Upper lobe of left lung (tissue), 6 donors: Measurements from ENCODE around the gene FAM3D. TPM values are rescaled to one million over a fixed set of nuclear protein-coding genes. Genes with fewer than 3 reads are reported as not detected.

Experiments used
- ATAC-seq, 2 donors: fragments of 200-7000 bp; cut with Tn5 transposase; one replicate each; pipeline ENCODE4 v1.9.1; 2022; ENCODE audit warnings: mild to moderate bottlenecking in 2 of 2, moderate library complexity in 2 of 2; ENCODE audit not compliant: low FRiP score in 2 of 2
- DNase-seq, 2 donors: peaks; one replicate each; pipeline ENCODE4 v3.0.0-alpha.2; 2019 to 2020
- H3K27ac ChIP-seq, 4 donors: fragments of 200-600 bp; sonication (generic); one replicate each; pipeline ENCODE4 v1.5.1; 2016 to 2019
- H3K27me3 ChIP-seq, 4 donors: fragments of 200-600 bp; sonication (generic); one replicate each; pipeline ENCODE4 v1.5.1; 2017 to 2019
- H3K36me3 ChIP-seq, 4 donors: fragments of 200-600 bp; sonication (generic); one replicate each; pipeline ENCODE4 v1.5.1; 2016 to 2019
- H3K4me1 ChIP-seq, 4 donors: fragments of 200-600 bp; sonication (generic); one replicate each; pipeline ENCODE4 v1.5.1; 2018 to 2019
- H3K4me3 ChIP-seq, 4 donors: fragments of 200-600 bp; sonication (generic); one replicate each; pipeline ENCODE4 v1.5.1; 2017 to 2019; ENCODE audit warnings: mild to moderate bottlenecking in 2 of 4, moderate library complexity in 1 of 4
- H3K9me3 ChIP-seq, 4 donors: fragments of 200-600 bp; sonication (generic); one replicate each; pipeline ENCODE4 v1.5.1; 2018 to 2019
- EP300 ChIP-seq, 4 donors: sonication (generic); formaldehyde crosslinking; IDR thresholded peaks; one replicate each; pipeline ENCODE4 v1.5.1; 2017; ENCODE audit warnings: antibody characterized with exemption in 4 of 4, control low read depth in 2 of 4
- POLR2A ChIP-seq, 4 donors: fragments of 450-650 bp; IDR thresholded peaks; one replicate each; pipeline ENCODE4 v1.5.1; 2016 to 2017; ENCODE audit warnings: antibody characterized with exemption in 4 of 4, mild to moderate bottlenecking in 2 of 4
- POLR2AphosphoS5 ChIP-seq, 2 donors: sonication (generic); formaldehyde crosslinking; IDR thresholded peaks; one replicate each; pipeline ENCODE4 v1.5.1; 2017; ENCODE audit warnings: antibody characterized with exemption in 2 of 2
- WGBS, 2 donors: methylation state at CpG; one replicate each; pipeline ENCODE4 v1.1.5; 2017 to 2018; 5-methylcytosine and 5-hydroxymethylcytosine counted together
- total RNA-seq, 6 donors: library from RNA; depleted of rRNA in 4 of 6; stranded (reverse); fragments of >200 nt in 4 of 6; gene quantifications; one replicate each; pipeline versions ENCODE4 v1.1.0 to v1.2.1, GENCODE V29; 2016 to 2021
- TF ChIP-seq, protein P1 (sequence below), 6 experiments: fragments of 450-650 bp in 4 of 6; fragments of 200-600 bp in 2 of 6; sonication (generic) in 2 of 6; IDR thresholded peaks; one replicate each; pipeline ENCODE4 v1.5.1; 2016 to 2019; ENCODE audit warnings: antibody characterized with exemption in 6 of 6
- donor health status: DM: no; HTN: no; CAD: no; lungs with moderate emphysema.
- donor health status: DM: no; HTN: yes; CAD: no; lungs with severe emphysema.

FAM3D gene
- total RNA-seq, 6 donors from 2014 or later = 1.0 to 7.7 (median 1.5) TPM

DNA sequence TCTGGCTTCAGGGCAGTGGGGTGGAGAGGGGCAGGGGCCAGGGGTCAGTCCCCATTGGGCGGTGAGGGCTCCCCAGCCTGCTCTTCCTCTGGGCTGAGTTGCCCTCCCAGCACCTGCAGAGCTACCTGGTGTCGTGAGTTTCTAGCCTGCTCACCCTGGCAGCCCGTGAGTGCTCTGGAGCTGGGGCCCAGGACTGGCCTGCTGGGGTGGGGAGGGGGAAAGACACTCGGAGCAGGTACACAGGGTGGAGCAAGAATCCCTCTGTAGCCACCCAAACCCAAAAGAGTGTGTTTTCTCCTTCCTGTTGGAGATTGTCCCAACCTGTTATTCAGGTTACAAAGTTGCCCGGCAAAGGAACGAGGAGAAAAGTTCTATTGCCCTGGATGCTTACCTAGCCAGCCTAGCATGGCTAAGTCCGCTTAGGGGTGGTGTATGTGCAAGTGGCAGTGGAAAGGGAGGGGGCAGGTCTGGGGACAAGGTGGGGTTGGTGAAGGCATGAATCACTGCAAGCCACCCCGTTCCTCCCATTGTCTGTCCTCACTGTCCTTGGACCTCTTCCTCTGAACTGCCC, 8.9 kb downstream of the FAM3D start:
- peaks cover 0 to 4% (median 2%) of the 10 kb centered on the region in 4 donors for H3K4me1 ChIP-seq
- no peak overlapping the region for H3K27ac ChIP-seq
- no peaks in the 10 kb centered on the region for H3K9me3 ChIP-seq
- no peaks in the 10 kb centered on the region for H3K36me3 ChIP-seq
- ATAC-seq = peak in 1 of 2 donors; percentile 7
- DNase-seq = no peak
- TF ChIP-seq, protein P1, sequence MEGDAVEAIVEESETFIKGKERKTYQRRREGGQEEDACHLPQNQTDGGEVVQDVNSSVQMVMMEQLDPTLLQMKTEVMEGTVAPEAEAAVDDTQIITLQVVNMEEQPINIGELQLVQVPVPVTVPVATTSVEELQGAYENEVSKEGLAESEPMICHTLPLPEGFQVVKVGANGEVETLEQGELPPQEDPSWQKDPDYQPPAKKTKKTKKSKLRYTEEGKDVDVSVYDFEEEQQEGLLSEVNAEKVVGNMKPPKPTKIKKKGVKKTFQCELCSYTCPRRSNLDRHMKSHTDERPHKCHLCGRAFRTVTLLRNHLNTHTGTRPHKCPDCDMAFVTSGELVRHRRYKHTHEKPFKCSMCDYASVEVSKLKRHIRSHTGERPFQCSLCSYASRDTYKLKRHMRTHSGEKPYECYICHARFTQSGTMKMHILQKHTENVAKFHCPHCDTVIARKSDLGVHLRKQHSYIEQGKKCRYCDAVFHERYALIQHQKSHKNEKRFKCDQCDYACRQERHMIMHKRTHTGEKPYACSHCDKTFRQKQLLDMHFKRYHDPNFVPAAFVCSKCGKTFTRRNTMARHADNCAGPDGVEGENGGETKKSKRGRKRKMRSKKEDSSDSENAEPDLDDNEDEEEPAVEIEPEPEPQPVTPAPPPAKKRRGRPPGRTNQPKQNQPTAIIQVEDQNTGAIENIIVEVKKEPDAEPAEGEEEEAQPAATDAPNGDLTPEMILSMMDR (IDR thresholded peaks at IDR 0.05) = no peak
- TF ChIP-seq POLR2AphosphoS5 (IDR thresholded peaks at IDR 0.05) (no peak), POLR2A (IDR thresholded peaks at IDR 0.05) (no peak), EP300 (IDR thresholded peaks at IDR 0.05) (no peak)
- WGBS, 2 donors = 48 to 62% methylated on average over 6 to 8 of the region's 8 CpGs
- no peak overlapping the region for H3K4me3 ChIP-seq
- H3K27me3 ChIP-seq = no peaks in the 10 kb centered on the region

DNA sequence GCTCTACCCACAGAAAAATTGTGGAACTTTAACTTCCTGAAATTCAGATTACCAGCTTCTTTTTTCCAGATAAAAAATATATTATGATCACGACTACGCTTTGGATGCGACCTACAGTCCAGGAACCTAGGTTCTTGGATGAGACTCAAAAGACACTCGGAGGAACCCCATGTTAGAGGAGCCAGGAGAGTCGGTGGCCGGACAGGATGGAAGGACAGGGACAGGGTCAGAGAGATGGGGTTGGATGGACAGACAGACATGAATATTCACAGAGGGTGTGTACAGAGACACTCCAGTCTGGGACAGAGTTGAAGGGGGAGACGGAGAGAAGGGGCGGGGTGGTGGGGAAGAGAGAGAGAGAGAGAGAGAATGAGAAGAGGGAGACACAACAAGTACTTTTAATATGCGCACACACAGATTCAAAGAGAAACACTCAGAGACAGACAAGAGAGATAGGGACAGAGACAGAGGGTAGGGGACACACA, 9.5 kb downstream of the FAM3D start:
- ATAC-seq (no peak), DNase-seq (no peak)
- H3K4me3 ChIP-seq = no peak overlapping the region
- peaks cover 0 to 4% (median 2%) of the 10 kb centered on the region in 4 donors for H3K4me1 ChIP-seq
- no peak for TF ChIP-seq POLR2AphosphoS5 (IDR thresholded peaks at IDR 0.05)
- TF ChIP-seq, protein P1 (IDR thresholded peaks at IDR 0.05) = no peak
- TF ChIP-seq POLR2A (IDR thresholded peaks at IDR 0.05) = no peak
- TF ChIP-seq EP300 (IDR thresholded peaks at IDR 0.05) = no peak
- H3K9me3 ChIP-seq = no peaks in the 10 kb centered on the region
- H3K36me3 ChIP-seq = no peaks in the 10 kb centered on the region
- no peak overlapping the region for H3K27ac ChIP-seq
- WGBS, 2 donors = 75 to 80% methylated on average over 9 of the region's 9 CpGs
- no peaks in the 10 kb centered on the region for H3K27me3 ChIP-seq

DNA sequence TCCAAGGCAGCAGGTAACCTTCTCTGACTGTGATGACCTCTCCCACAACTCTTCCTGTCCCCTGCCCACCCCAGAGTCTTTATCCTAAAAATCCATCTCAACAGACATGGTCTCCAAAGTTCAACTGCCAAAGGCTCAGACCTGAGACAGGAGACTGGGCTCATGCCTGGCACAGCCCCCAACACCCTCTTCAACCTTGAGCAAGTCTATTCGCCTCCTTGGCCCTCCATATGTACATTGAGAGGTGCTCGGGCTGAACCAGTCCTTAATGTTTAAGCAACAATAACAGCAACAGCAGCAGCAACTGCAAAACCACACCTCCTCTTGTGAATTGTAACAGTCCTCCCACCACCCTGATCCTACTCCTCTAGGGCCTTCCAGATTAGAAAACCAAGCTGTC, 9.9 kb downstream of the FAM3D start:
- no peaks in the 10 kb centered on the region for H3K9me3 ChIP-seq
- 65 to 76% methylated on average over 2 of the region's 2 CpGs for WGBS, 2 donors
- no peak for ATAC-seq
- peaks cover 0 to 4% (median 4%) of the 10 kb centered on the region in 4 donors for H3K4me1 ChIP-seq
- no peaks in the 10 kb centered on the region for H3K36me3 ChIP-seq
- TF ChIP-seq POLR2A (IDR thresholded peaks at IDR 0.05) (no peak), POLR2AphosphoS5 (IDR thresholded peaks at IDR 0.05) (no peak), EP300 (IDR thresholded peaks at IDR 0.05) (no peak)
- TF ChIP-seq, protein P1 (IDR thresholded peaks at IDR 0.05) = no peak
- no peak for DNase-seq
- no peak overlapping the region for H3K27ac ChIP-seq
- no peak overlapping the region for H3K4me3 ChIP-seq
- no peaks in the 10 kb centered on the region for H3K27me3 ChIP-seq

DNA sequence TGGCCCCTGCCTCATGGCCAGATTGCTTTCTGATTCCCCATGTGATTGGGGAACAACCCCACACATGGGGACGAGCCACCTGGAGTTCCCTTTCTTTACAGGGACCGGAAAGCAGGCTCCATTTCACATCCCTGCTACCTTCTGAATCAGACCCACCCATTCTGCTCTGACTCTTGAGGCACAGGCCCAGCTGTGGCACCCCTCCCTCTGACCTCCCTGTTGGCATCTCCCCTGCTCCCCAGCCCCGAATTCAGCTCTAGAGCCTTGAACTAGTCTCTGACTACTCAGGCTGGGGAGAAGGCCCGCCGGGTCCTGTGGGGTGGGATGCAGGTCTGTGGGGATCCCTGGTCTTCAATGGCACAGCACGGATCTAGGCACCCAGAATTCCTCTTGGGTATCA, 12.1 kb downstream of the FAM3D start:
- no peaks in the 10 kb centered on the region for H3K9me3 ChIP-seq
- peaks cover 0 to 4% (median 4%) of the 10 kb centered on the region in 4 donors for H3K4me1 ChIP-seq
- ATAC-seq (no peak), DNase-seq (no peak)
- TF ChIP-seq POLR2A (IDR thresholded peaks at IDR 0.05) (no peak), EP300 (IDR thresholded peaks at IDR 0.05) (no peak), POLR2AphosphoS5 (IDR thresholded peaks at IDR 0.05) (no peak)
- TF ChIP-seq, protein P1 (IDR thresholded peaks at IDR 0.05) = no peak
- no peaks in the 10 kb centered on the region for H3K27me3 ChIP-seq
- H3K36me3 ChIP-seq = no peaks in the 10 kb centered on the region
- H3K27ac ChIP-seq = no peak overlapping the region
- H3K4me3 ChIP-seq = no peak overlapping the region
- 76 to 81% methylated on average over 5 to 6 of the region's 6 CpGs for WGBS, 2 donors

DNA sequence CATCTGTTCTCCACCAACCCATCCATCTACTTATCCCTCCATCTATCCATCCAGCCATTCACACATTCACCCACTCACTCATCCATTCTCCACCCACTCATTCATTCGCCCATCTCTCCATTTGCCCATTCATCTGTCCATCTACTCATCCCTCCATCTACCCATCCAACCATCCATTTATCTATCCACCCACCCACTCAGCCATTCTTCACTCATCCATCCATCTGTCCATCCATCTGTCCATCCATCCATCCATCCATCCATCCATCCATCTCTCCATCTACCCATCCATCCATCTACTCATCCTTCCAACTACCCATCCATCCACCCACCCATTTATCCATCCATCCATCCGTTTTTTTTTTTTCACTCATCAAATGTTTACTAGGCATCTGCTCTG, 13.9 kb downstream of the FAM3D start:
- Histone ChIP-seq H3K27me3 (no peaks in the 10 kb centered on the region), H3K36me3 (no peaks in the 10 kb centered on the region), H3K4me3 (no peak overlapping the region), H3K27ac (no peak overlapping the region), H3K9me3 (no peaks in the 10 kb centered on the region), H3K4me1 (peaks cover 0 to 4% (median 2%) of the 10 kb centered on the region in 4 donors)
- ATAC-seq (no peak), DNase-seq (no peak)
- WGBS, 2 donors = 60 to 89% methylated on average over 2 of the region's 2 CpGs
- TF ChIP-seq EP300 (IDR thresholded peaks at IDR 0.05) = no peak
- TF ChIP-seq, protein P1 (IDR thresholded peaks at IDR 0.05) = no peak
- no peak for TF ChIP-seq POLR2A (IDR thresholded peaks at IDR 0.05)
- no peak for TF ChIP-seq POLR2AphosphoS5 (IDR thresholded peaks at IDR 0.05)
